Testis (tissue), 3 donors: ENCODE measurements around the gene CCL4. TPM values are rescaled to one million over a fixed set of nuclear protein-coding genes. Genes with fewer than 3 reads are reported as not detected.
"Not testable (repeated sequence)": the region's sequence is repeated elsewhere in the genome, so short reads cannot be mapped to it uniquely, and the experiment has no call there.

Experiments used
- DNase-seq: peaks from one replicate; pipeline ENCODE4 v3.0.0-alpha.2; 2019
- H3K27ac ChIP-seq, 2 donors: fragments of 200-600 bp; sonication (generic); one replicate each; pipeline ENCODE4 v1.5.1; 2019
- H3K27me3 ChIP-seq: fragments of 200-600 bp; sonication (generic); one replicate; pipeline ENCODE4 v1.5.1; 2019
- H3K36me3 ChIP-seq: fragments of 200-600 bp; sonication (generic); one replicate; pipeline ENCODE4 v1.5.1; 2017; ENCODE audit warnings: low read depth; ENCODE audit errors: missing control alignments
- H3K4me1 ChIP-seq: fragments of 200-600 bp; sonication (generic); one replicate; pipeline ENCODE4 v1.5.1; 2019
- H3K4me3 ChIP-seq, 2 donors: fragments of 200-600 bp; sonication (generic); one replicate each; pipeline ENCODE4 v1.5.1; 2017 to 2019
- H3K9me3 ChIP-seq: fragments of 200-600 bp; sonication (generic); one replicate; pipeline ENCODE4 v1.5.1; 2017
- CTCF ChIP-seq, 3 experiments: fragments of 450-650 bp in 2 of 3; fragments of 200-600 bp in 1 of 3; sonication (generic) in 1 of 3; IDR thresholded peaks; one replicate each; pipeline ENCODE4 v1.5.1; 2016 to 2019; ENCODE audit warnings: antibody characterized with exemption in 3 of 3, mild to moderate bottlenecking in 2 of 3, moderate library complexity in 1 of 3
- POLR2A ChIP-seq: fragments of 450-650 bp; IDR thresholded peaks from one replicate; pipeline ENCODE4 v1.6.1; 2017; ENCODE audit warnings: antibody characterized with exemption, mild to moderate bottlenecking, moderate library complexity
- WGBS, 2 donors: methylation state at CpG; one replicate each; pipeline ENCODE4 v1.1.5; 2018; 5-methylcytosine and 5-hydroxymethylcytosine counted together
- intact Hi-C: fragments of 100-400 bp; cut with DNase I; formaldehyde crosslinking; loops from one replicate; pipeline ENCODE4 v1.15.1; 2023; ENCODE audit warnings: low total_unique reads
- polyA plus RNA-seq: library from polyadenylated mRNA; stranded (reverse); fragments of 350-450 nt; fragmentation: Illumina TruSeq; extraction: RNeasy Lipid Tissue Mini Kit (QIAGEN cat#74804); gene quantifications from one replicate; pipeline ENCODE4 v1.2.3, GENCODE V29; 2014; ENCODE audit warnings: low read depth, low replicate concordance; ENCODE audit not compliant: insufficient read depth
- total RNA-seq, 2 donors: library from RNA; depleted of rRNA; stranded (reverse); fragments of >200 nt; gene quantifications; one replicate each; pipeline ENCODE4 v1.2.3, GENCODE V29; 2016

Gene CCL4
- total and polyA plus RNA-seq, 3 donors from 2014 or later, result 0.39 to 9.9 (median 1.7) TPM

- TF ChIP-seq CTCF (IDR thresholded peaks at IDR 0.05) (no peak), POLR2A (no peak)
- Histone ChIP-seq H3K27me3 (no peaks in the 10 kb centered on the region), H3K36me3 (no peaks in the 10 kb centered on the region), H3K27ac (no peak overlapping the region), H3K4me1 (no peaks in the 10 kb centered on the region), H3K4me3 (no peak overlapping the region), H3K9me3 (no peaks in the 10 kb centered on the region)
- intact Hi-C loops, result no loop called here
- 89 to 97% methylated on average over 1 of the region's 1 CpG for WGBS, 2 donors
- DNase-seq, result no peak
Observed at GRCh38 chr17:36094232-36094631, 9.4 kb upstream of the CCL4 start.

- DNase-seq, result no peak
- Histone ChIP-seq H3K4me1 (no peaks in the 10 kb centered on the region), H3K27me3 (no peaks in the 10 kb centered on the region), H3K27ac (no peak overlapping the region), H3K4me3 (no peak overlapping the region), H3K9me3 (no peaks in the 10 kb centered on the region), H3K36me3 (no peaks in the 10 kb centered on the region)
- intact Hi-C loops, result no loop called here
- TF ChIP-seq POLR2A (no peak), CTCF (IDR thresholded peaks at IDR 0.05) (no peak)
- WGBS, 2 donors, result 93% methylated on average over 7 of the region's 7 CpGs
Observed at GRCh38 chr17:36094746-36095145, 8.9 kb upstream of the CCL4 start.

GRCh38 chr17:36095992-36096391 lies 7.6 kb upstream of the CCL4 start:
- no peaks in the 10 kb centered on the region for H3K27me3 ChIP-seq
- no peak for TF ChIP-seq CTCF (IDR thresholded peaks at IDR 0.05)
- TF ChIP-seq POLR2A, result no peak
- no peaks in the 10 kb centered on the region for H3K9me3 ChIP-seq
- 82 to 89% methylated on average over 1 of the region's 1 CpG for WGBS, 2 donors
- no peak overlapping the region for H3K4me3 ChIP-seq
- no peaks in the 10 kb centered on the region for H3K36me3 ChIP-seq
- no peak overlapping the region for H3K27ac ChIP-seq
- intact Hi-C loops, result no loop called here
- DNase-seq, result no peak
- no peaks in the 10 kb centered on the region for H3K4me1 ChIP-seq

- H3K27ac ChIP-seq, intact Hi-C loops, H3K4me1 ChIP-seq, DNase-seq, H3K4me3 ChIP-seq, H3K9me3 ChIP-seq, H3K36me3 ChIP-seq, H3K27me3 ChIP-seq: not testable (repeated sequence)
- 67 to 78% methylated on average over 1 of the region's 1 CpG for WGBS, 2 donors
Observed at GRCh38 chr17:36099004-36099403, 4.6 kb upstream of the CCL4 start.

GRCh38 chr17:36104246-36104645 lies 619 bp downstream of the CCL4 start:
- H3K9me3 ChIP-seq, DNase-seq, H3K4me3 ChIP-seq, H3K27ac ChIP-seq, H3K36me3 ChIP-seq, H3K27me3 ChIP-seq, H3K4me1 ChIP-seq, intact Hi-C loops: not testable (repeated sequence)
- 66 to 72% methylated on average over 3 to 7 of the region's 7 CpGs for WGBS, 2 donors

- no peaks in the 10 kb centered on the region for H3K36me3 ChIP-seq
- H3K27me3 ChIP-seq, result no peaks in the 10 kb centered on the region
- H3K9me3 ChIP-seq, result no peaks in the 10 kb centered on the region
- H3K4me3 ChIP-seq, result no peak overlapping the region
- TF ChIP-seq POLR2A, result no peak
- no peak for DNase-seq
- H3K27ac ChIP-seq, result no peak overlapping the region
- no peaks in the 10 kb centered on the region for H3K4me1 ChIP-seq
- intact Hi-C loops, result no loop called here
- WGBS, 2 donors, result 46 to 48% methylated on average over 4 of the region's 4 CpGs
Observed at GRCh38 chr17:36104701-36105181, 1.1 kb downstream of the CCL4 start.
